NCI-H1694 treated with DMSO at 0.1 percent for 48 hours (cell line): ENCODE data around the gene GGT7.
"Not testable (repeated sequence)": the region's sequence is repeated elsewhere in the genome, so short reads cannot be mapped to it uniquely, and the experiment has no call there.

Source experiments
- DNase-seq: peaks from one replicate; lab custom pipeline; 2025; lab: John Stamatoyannopoulos, UW

GGT7 gene, protein sequence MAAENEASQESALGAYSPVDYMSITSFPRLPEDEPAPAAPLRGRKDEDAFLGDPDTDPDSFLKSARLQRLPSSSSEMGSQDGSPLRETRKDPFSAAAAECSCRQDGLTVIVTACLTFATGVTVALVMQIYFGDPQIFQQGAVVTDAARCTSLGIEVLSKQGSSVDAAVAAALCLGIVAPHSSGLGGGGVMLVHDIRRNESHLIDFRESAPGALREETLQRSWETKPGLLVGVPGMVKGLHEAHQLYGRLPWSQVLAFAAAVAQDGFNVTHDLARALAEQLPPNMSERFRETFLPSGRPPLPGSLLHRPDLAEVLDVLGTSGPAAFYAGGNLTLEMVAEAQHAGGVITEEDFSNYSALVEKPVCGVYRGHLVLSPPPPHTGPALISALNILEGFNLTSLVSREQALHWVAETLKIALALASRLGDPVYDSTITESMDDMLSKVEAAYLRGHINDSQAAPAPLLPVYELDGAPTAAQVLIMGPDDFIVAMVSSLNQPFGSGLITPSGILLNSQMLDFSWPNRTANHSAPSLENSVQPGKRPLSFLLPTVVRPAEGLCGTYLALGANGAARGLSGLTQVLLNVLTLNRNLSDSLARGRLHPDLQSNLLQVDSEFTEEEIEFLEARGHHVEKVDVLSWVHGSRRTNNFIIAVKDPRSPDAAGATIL

DNA sequence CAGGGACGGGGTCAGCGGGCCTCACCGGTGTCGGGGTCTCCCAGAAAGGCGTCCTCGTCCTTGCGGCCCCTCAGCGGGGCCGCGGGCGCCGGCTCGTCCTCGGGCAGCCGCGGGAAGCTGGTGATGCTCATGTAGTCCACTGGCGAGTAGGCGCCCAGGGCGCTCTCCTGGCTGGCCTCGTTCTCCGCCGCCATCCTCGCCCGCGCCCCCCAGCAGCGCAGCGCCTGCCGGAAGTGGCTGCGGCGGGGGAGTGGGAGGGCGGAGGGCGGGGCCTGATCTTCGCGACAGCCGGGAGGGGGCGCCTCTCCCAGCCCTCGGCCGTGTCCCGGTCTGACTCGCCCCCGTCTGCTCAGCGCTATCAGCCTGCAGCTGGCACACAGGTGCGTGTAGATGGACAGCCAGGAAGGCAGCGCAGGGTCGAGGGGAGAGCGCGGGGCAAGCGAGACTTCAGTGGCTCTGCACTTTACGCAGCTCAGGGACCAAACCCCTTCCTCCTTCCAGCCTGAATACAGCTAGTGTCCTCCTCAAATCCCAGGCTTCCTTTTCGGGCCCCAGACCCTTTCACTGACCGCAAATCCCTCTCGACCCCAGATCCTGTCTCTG, at the start of gene GGT7:
Gene GGT7 (minus strand): TSS at position 235 of the 603 bp plus-strand sequence. CDS start 41 bp downstream, at position 194.
- DNase-seq = peak; percentile 64

DNA sequence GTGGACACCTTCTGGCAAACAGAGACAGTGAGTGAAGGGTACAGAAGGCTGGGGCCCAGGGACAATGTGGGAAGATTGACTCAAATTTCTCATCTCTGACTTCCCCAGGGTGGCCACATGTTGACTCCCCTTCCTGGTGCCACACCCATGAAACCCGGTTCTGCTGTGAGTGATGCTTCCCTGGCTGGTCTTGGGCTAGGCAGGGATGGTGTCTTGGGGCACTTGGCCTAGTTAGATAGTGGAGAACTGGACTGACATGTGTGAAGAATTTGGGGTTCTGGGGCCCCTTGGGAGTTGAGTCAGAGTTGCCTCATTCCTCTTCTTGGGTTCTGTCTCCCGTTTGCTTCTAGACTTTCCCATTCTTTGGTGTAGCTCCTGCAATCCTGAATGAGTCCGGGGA, 48.8 kb upstream of the GGT7 start:
- no peak for DNase-seq

DNA sequence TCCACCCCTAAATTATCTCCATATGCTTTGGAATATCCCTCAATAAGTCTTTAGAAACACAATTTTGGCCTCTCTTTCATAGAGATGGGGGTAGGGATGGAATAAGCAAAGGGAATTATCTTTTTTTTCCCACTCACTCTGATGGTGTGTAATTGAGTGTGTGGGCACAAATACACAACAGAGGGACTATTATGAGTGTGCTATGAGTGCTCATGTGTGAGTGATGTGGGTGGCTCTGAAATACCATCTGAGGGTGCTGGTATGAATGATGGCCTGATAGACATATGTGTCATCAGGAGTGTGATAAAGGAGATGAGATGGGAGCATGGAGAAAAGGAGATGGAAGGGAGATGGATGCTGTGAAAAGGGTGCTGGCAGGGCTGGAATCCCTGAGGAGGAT, 47.4 kb upstream of the GGT7 start:
- no peak for DNase-seq

- DNase-seq = no peak
These were observed 44.2 kb upstream of the GGT7 start for GRCh38 chr20:34916774-34917354.

DNA sequence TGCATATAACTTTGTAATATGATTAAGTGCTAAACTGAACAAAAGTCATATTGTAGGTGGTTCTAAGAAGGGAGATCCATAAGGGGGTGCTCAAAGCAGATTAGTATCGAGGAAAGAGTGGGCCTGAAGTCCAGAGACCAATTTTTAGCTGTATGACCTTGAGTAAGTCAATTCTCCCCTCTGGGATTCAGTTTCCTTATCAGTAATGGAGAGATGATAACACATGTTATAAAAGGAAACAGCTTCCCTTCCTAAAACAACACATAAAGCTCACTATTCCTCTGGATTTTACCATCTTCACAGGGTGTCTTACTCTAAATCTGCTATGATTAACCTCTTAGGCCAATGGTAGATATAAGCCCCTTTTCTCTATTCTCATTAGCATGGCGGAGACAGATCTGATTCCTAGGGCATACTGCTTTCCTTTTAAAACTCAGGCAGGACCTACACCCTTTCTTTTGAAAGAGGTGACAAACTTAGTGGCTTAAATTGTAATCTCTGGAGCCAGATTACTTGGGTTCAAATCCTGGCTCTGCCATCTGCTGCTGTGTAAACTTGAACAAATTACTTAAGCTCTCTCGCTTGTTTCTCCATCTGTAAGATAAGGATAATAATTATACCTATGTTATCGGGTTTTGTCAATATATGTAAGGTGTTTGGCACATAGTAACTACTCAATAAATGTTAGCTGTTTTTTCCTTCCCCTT, 43.2 kb upstream of the GGT7 start:
- DNase-seq = no peak

GRCh38 chr20:34915131-34915530, 42.5 kb upstream of the GGT7 start:
- no peak for DNase-seq

- peak; percentile 13 for DNase-seq
These were observed 35.2 kb upstream of the GGT7 start for GRCh38 chr20:34907616-34908469.

GRCh38 chr20:34904202-34904621, 31.6 kb upstream of the GGT7 start:
- DNase-seq = no peak

- not testable (repeated sequence) for DNase-seq
These were observed 26.1 kb upstream of the GGT7 start for GRCh38 chr20:34898731-34899130.

DNA sequence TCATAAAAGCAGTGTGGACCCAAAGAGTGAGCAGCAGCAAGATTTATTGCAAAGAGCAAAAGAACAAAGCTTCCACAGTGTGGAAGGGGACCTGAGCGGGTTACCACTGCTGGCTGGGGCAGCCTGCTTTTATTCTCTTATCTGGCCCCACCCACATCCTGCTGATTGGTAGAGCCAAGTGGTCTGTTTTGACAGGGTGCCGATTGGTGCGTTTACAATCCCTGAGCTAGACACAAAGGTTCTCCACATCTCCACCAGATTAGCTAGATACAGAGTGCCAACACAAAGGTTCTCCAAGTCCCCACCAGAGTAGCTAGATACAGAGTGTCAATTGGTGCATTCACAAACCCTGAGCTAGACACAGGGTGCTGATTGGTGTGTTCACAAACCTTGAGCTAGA, 25.5 kb upstream of the GGT7 start:
- not testable (repeated sequence) for DNase-seq

DNA sequence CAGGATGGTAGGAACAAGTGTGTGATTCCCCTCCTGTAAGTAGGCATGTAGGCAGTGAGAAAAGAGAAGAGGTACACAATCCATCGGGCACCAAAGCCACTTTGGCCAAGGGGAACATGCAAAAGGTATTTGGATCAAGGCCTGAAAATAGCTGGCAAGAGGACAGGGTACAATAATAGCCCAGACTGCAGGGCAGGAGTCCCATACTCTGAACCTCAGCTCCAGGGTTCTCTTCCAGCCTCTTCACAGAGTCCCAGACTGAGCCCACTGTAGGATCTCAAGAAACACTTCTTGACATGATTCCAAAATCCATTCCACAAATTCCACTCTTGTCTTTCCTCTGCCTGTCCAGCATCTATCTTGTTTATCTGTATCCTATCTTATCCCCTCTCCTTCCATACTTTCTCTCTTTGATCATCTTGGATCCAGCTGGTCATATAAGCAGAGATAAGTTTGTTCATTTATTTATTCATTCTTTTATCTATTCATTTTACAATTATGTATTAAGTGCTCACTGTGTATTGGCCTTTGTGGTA, 23.5 kb upstream of the GGT7 start:
- DNase-seq = no peak

GRCh38 chr20:34895465-34895864, 22.8 kb upstream of the GGT7 start:
- DNase-seq = no peak

DNA sequence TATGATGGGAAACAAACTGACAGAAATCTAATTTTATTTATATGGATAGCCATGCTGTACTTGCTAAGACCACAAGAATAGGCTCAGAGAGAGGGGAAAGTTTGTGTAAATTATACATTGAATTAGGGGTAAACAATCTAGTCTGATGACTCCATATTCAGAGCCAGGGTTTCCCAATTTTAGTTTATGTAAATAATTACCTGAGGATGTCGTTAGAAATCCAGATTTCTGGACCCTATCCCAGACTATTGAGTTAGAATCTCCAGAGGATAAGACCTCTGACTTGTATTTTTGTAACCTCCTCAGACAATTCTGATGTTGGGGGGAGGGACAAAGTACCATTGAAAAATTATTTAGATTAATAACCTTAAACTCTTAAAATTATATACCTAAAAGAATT, 22.1 kb upstream of the GGT7 start:
- no peak for DNase-seq

- DNase-seq = no peak
These were observed 20.0 kb upstream of the GGT7 start for GRCh38 chr20:34892671-34893070.

DNA sequence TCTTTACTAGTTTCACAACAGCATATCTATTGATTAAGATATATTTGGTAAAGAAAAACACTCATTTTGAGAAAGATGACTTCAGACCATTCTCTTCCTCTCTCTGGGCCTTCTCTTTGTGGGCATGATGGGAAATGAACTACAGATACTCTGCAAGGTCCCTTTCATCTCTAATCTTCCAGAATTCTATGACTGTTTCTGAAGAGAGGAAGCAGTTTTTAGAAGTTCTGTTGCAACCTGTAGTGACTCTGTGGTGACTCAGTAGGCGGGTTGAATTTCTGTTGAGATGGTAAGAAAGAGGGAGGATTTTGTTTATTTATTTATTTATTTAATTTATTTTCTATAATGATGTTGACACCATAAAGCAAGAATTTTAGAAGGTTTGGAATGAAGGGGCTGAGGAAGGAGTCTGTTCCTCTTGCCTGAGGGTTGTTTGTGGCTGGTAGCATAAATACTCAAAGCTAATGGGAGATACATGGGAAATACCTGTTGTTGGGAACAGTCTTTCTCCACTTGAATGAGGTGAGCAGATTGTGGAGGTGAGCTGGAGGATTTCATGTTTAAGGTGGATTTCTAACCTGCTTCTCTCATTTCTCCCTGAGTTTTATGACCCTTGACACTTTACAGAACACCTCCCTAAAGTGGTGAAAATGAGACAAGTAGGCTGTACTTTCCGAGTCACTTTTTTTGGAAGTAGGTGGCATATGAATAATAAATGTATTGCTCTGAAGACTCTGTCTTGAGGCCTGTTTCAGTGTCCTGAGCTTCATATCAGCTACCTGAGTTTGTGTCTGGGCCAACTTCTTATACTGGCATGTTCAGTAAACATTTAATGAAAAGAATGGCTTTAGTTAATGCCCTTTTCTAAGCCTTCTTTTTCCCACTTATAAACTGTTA, 18.8 kb upstream of the GGT7 start:
- no peak for DNase-seq

DNA sequence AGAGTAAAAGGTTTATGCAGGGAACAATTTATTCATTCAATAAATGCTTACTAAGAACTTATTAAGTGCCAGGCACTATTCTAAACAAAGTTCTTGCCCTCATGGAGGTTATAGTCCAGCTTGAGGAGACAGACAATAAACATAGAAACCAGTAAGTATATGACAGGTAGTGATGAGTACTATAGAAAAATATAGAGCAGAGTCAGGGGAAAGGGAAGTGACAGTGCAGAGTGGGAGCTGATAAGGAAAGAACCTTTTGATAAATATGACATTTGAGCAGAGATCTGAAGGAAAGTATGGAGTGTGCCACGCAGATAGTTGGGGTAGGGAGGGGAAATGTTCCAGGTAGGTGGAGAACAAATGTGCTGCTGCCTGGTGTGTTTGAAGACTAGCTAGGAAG, 15.8 kb upstream of the GGT7 start:
- DNase-seq = no peak

GRCh38 chr20:34887023-34887422, 14.4 kb upstream of the GGT7 start:
- DNase-seq = no peak

DNA sequence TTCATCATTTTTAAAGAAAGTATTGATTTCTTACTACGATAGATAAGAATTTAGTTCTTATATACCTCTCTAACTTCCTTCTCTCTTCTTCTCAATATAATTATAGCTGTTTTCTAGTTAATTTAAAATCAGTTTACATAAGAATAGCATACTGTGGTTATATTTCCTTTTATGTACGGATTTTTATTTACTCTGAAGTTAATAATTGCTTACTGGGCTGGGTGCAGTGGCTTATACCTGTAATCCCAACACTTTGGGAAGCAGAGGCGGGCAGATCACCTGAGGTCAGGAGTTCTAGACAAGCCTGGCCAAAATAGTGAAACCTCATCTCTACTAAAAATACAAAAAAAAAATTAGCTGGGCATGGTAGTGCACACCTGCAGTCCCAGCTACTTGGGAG, 13.5 kb upstream of the GGT7 start:
- no peak for DNase-seq

DNA sequence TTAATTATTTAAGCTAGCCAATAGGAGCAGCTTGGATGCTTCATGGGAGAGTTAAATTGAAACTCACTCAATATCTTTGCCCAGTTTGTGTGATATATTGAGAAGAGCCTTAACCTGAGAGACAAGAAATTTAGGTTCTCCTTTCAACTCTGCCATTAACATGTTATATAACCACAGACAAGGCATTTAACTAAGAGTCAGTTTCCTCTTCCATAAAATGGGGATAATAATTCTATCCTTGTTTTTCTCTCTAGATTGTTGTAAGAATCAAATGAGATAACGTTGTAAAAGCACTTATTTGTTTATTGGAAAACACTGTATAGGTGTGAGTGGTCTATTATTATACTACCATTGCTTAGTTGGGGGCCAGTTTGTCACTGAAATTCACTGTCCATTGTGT, 11.6 kb upstream of the GGT7 start:
- no peak for DNase-seq

DNA sequence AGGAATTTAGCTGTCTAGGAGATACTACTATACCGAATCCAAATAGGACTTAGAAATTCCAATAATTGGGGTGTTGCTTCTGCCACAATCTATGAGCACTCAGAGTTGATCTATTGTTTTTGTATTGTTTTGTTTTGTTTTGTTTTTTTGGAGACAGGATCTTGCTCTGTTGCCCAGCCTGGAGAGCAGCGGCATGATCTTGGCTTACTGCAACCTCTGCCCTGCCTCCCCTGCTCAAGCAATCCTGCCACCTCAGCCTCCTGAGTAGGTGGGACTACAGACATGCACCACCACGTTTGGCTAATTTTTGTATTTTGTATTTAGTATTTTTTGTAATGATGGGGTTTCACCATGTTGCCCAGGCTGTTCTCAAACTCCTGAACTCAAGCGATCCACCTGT, 11.2 kb upstream of the GGT7 start:
- no peak for DNase-seq
